Tibial nerve (tissue), 4 donors: ENCODE data around the gene TAF1A. TPM values are rescaled to one million over a fixed set of nuclear protein-coding genes. Genes with fewer than 3 reads are reported as not detected.

Experiments
- DNase-seq, 2 donors: peaks; one replicate each; pipeline ENCODE4 v3.0.0-alpha.2; 2019; ENCODE audit warnings: low spot score in 2 of 2
- H3K27ac ChIP-seq, 4 donors: fragments of 200-600 bp; sonication (generic) in 3 of 4; one replicate each; pipeline ENCODE4 v1.5.1; 2017 to 2019; ENCODE audit warnings: mild to moderate bottlenecking in 1 of 4
- H3K27me3 ChIP-seq, 2 donors: fragments of 200-600 bp; sonication (generic) in 1 of 2; one replicate each; pipeline versions ENCODE4 v1.5.1 to v1.6.0; 2017 to 2019
- H3K36me3 ChIP-seq, 3 donors: fragments of 200-600 bp; sonication (generic); one replicate each; pipeline ENCODE4 v1.5.1; 2018 to 2019
- H3K4me1 ChIP-seq, 4 donors: fragments of 200-600 bp; sonication (generic) in 3 of 4; one replicate each; pipeline ENCODE4 v1.5.1; 2017 to 2019
- H3K4me3 ChIP-seq, 4 donors: fragments of 200-600 bp; sonication (generic) in 3 of 4; one replicate each; pipeline ENCODE4 v1.5.1; 2017 to 2019; ENCODE audit warnings: mild to moderate bottlenecking in 1 of 4, moderate library complexity in 1 of 4
- H3K9me3 ChIP-seq, 4 donors: fragments of 200-600 bp; sonication (generic) in 3 of 4; one replicate each; pipeline ENCODE4 v1.5.1; 2017 to 2019
- CTCF ChIP-seq, 5 experiments: fragments of 200-600 bp in 3 of 5; fragments of 450-650 bp in 2 of 5; sonication (generic) in 3 of 5; IDR thresholded peaks; one replicate each; pipeline ENCODE4 v1.5.1; 2016 to 2019; ENCODE audit warnings: antibody characterized with exemption in 5 of 5, mild to moderate bottlenecking in 3 of 5, moderate library complexity in 2 of 5
- EP300 ChIP-seq, 2 donors: sonication (generic); formaldehyde crosslinking; IDR thresholded peaks; one replicate each; pipeline ENCODE4 v1.6.1; 2017; ENCODE audit warnings: antibody characterized with exemption in 2 of 2, mild to moderate bottlenecking in 1 of 2
- POLR2A ChIP-seq, 2 donors: fragments of 450-650 bp; IDR thresholded peaks; one replicate each; pipeline ENCODE4 v1.6.1; 2017; ENCODE audit warnings: antibody characterized with exemption in 2 of 2, mild to moderate bottlenecking in 2 of 2, moderate library complexity in 2 of 2
- WGBS, 2 donors: methylation state at CpG; one replicate each; pipeline ENCODE4 v1.1.5; 2018; 5-methylcytosine and 5-hydroxymethylcytosine counted together
- total RNA-seq, 4 donors: library from RNA; depleted of rRNA; stranded (reverse); fragments of >200 nt; gene quantifications; one replicate each; pipeline ENCODE4 v1.1.0, GENCODE V29; 2016

TAF1A gene
- total RNA-seq, 4 donors from 2014 or later = 3.9 to 14.4 (median 8.0) TPM

GRCh38 chr1:222600281-222600680, 10.5 kb upstream of the TAF1A start:
- no peaks in the 10 kb centered on the region for H3K4me1 ChIP-seq
- H3K9me3 ChIP-seq = no peaks in the 10 kb centered on the region
- H3K36me3 ChIP-seq = no peaks in the 10 kb centered on the region
- WGBS, 2 donors = 61 to 66% methylated on average over 1 of the region's 1 CpG
- TF ChIP-seq EP300 (IDR thresholded peaks at IDR 0.05) (no peak), POLR2A (IDR thresholded peaks at IDR 0.05) (no peak), CTCF (IDR thresholded peaks at IDR 0.05) (no peak)
- no peak overlapping the region for H3K4me3 ChIP-seq
- H3K27me3 ChIP-seq = no peaks in the 10 kb centered on the region
- H3K27ac ChIP-seq = no peak overlapping the region
- no peak for DNase-seq

- Histone ChIP-seq H3K4me3 (no peak overlapping the region), H3K4me1 (no peaks in the 10 kb centered on the region), H3K9me3 (no peaks in the 10 kb centered on the region), H3K27me3 (no peaks in the 10 kb centered on the region), H3K36me3 (no peaks in the 10 kb centered on the region), H3K27ac (no peak overlapping the region)
- TF ChIP-seq CTCF (IDR thresholded peaks at IDR 0.05) = no peak
- no peak for TF ChIP-seq POLR2A (IDR thresholded peaks at IDR 0.05)
- no peak for TF ChIP-seq EP300 (IDR thresholded peaks at IDR 0.05)
- WGBS, 2 donors = 87 to 92% methylated on average over 4 of the region's 4 CpGs
- no peak for DNase-seq
These were observed 7.0 kb upstream of the TAF1A start for GRCh38 chr1:222596696-222597095.

GRCh38 chr1:222594789-222595188, 5.1 kb upstream of the TAF1A start:
- H3K4me1 ChIP-seq = peaks cover 0 to 5% (median 4%) of the 10 kb centered on the region in 4 donors
- H3K9me3 ChIP-seq = no peaks in the 10 kb centered on the region
- H3K27ac ChIP-seq = no peak overlapping the region
- H3K4me3 ChIP-seq = no peak overlapping the region
- H3K27me3 ChIP-seq = no peaks in the 10 kb centered on the region
- no peak for DNase-seq
- TF ChIP-seq CTCF (IDR thresholded peaks at IDR 0.05) (no peak), EP300 (IDR thresholded peaks at IDR 0.05) (no peak), POLR2A (IDR thresholded peaks at IDR 0.05) (no peak)
- WGBS, 2 donors = 90 to 94% methylated on average over 3 of the region's 3 CpGs
- no peaks in the 10 kb centered on the region for H3K36me3 ChIP-seq

DNA sequence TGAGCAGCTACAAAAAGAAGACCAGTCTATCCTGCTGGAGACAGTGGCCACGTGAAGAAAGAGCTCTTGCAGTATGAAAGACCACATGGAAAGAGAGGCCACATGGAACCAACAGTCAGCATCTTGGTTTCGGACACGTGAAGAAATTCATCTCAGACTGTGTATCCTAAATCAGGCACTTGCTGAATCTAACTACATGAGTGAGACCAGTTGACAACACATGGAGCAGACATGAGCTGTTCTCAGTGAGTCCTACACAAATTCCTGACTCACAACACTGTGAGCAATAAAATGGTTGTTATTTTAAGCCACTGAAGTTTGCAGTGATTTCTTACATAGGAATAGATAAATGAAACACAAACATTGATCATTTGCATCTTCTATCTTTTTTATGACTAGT, 2.4 kb upstream of the TAF1A start:
- H3K36me3 ChIP-seq = peaks cover 0 to 2% (median 0%) of the 10 kb centered on the region in 3 donors
- H3K4me1 ChIP-seq = peaks cover 0 to 18% (median 12%) of the 10 kb centered on the region in 4 donors
- TF ChIP-seq CTCF (IDR thresholded peaks at IDR 0.05) (no peak), POLR2A (IDR thresholded peaks at IDR 0.05) (no peak), EP300 (IDR thresholded peaks at IDR 0.05) (no peak)
- no peak overlapping the region for H3K27ac ChIP-seq
- no peak for DNase-seq
- WGBS, 2 donors = 80 to 85% methylated on average over 3 of the region's 3 CpGs
- H3K27me3 ChIP-seq = no peaks in the 10 kb centered on the region
- no peaks in the 10 kb centered on the region for H3K9me3 ChIP-seq
- H3K4me3 ChIP-seq = no peak overlapping the region

GRCh38 chr1:222588135-222588534, 1.6 kb downstream of the TAF1A start:
- Histone ChIP-seq H3K9me3 (no peaks in the 10 kb centered on the region), H3K4me3 (no peak overlapping the region), H3K36me3 (peaks cover 0 to 25% (median 0%) of the 10 kb centered on the region in 3 donors), H3K4me1 (peaks cover 0 to 29% (median 12%) of the 10 kb centered on the region in 4 donors), H3K27ac (no peak overlapping the region), H3K27me3 (no peaks in the 10 kb centered on the region)
- TF ChIP-seq POLR2A (IDR thresholded peaks at IDR 0.05) (no peak), EP300 (IDR thresholded peaks at IDR 0.05) (no peak), CTCF (IDR thresholded peaks at IDR 0.05) (no peak)
- 63 to 72% methylated on average over 1 of the region's 1 CpG for WGBS, 2 donors
- DNase-seq = no peak
